A673 (cell line): ENCODE measurements around the gene CFAP141.

ENCODE experiments used
- EZH2 ChIP-seq: fragments of 200-600 bp; sonication (generic); IDR thresholded peaks from 2 replicates; pipeline ENCODE4 v1.6.1; 2017; ENCODE audit warnings: borderline replicate concordance, low read depth, mild to moderate bottlenecking, mixed read lengths, antibody characterized with exemption, low read length; ENCODE audit not compliant: poor library complexity, severe bottlenecking
- TF ChIP-seq, protein P1 (sequence below): fragments of 300-800, 200-600 bp; sonication (generic); conservative IDR thresholded peaks from 2 replicates; pipeline ENCODE4 v1.5.1; 2017; ENCODE audit warnings: low read depth, mild to moderate bottlenecking, antibody characterized with exemption, low read length, moderate library complexity, mixed read lengths

DNA sequence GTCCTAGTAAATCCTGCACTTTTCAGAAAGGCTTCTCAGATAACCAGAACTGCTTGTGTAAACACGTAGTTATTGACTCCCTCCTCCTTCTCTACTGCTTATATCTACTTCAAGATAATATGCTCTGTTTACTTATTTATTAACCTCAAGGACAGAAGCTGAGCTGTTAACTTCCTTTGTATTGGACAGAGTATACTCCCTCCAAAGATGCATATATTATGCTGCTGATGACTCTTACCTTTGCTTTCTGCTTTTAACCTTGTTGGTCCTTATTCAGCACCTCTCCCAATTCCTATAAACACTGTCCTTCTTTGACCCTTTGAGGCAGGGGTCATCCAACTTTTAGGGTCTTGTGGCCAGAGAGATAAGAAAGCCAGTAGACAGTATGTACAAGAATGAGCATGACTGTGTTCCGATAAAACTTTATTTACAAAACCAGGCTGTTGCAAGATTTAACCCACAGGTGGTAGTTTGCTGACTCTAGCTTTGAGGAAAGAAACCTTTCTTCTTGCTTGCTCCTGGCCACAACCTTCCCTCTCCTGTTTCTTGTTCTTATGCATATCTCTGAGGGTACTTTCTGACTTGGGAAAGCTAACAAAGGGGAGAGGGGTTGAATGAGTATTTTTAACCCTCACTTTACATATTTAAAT lies 19.2 kb downstream of the CFAP141 start:
- TF ChIP-seq, protein P1, sequence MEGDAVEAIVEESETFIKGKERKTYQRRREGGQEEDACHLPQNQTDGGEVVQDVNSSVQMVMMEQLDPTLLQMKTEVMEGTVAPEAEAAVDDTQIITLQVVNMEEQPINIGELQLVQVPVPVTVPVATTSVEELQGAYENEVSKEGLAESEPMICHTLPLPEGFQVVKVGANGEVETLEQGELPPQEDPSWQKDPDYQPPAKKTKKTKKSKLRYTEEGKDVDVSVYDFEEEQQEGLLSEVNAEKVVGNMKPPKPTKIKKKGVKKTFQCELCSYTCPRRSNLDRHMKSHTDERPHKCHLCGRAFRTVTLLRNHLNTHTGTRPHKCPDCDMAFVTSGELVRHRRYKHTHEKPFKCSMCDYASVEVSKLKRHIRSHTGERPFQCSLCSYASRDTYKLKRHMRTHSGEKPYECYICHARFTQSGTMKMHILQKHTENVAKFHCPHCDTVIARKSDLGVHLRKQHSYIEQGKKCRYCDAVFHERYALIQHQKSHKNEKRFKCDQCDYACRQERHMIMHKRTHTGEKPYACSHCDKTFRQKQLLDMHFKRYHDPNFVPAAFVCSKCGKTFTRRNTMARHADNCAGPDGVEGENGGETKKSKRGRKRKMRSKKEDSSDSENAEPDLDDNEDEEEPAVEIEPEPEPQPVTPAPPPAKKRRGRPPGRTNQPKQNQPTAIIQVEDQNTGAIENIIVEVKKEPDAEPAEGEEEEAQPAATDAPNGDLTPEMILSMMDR = no peak
- TF ChIP-seq EZH2 = no peak
